ENCODE data around the gene CENPE. TPM values are rescaled to one million over a fixed set of nuclear protein-coding genes. Genes with fewer than 3 reads are reported as not detected.

Gene CENPE
- total RNA-seq, 1 experiment from 2014 or later: 38.1 TPM

GRCh38 chr4:103118166-103118565, 80.0 kb downstream of the CENPE start:
- WGBS (ENCODE audit: extremely low coverage, insufficient read length, low lambda C conversion rate): no CpG with 5 or more reads among the region's 1 CpG
- no peak overlapping the region for H3K9ac ChIP-seq (ENCODE audit: extremely low read depth, insufficient read length, low read length)
- no peak overlapping the region for H2AFZ ChIP-seq (ENCODE audit: low read length)
- DNase-seq: no peak
- no peak overlapping the region for H3K18ac ChIP-seq (ENCODE audit: insufficient read length, low read depth, low read length)
- no peaks in the 10 kb centered on the region for H3K4me1 Mint-ChIP-seq
- H3K23me2 ChIP-seq (ENCODE audit: insufficient read length, low read depth, low read length, poor library complexity, severe bottlenecking): no peaks in the 10 kb centered on the region
- no peak overlapping the region for H2BK12ac ChIP-seq (ENCODE audit: insufficient read length, low read depth, low read length)
- H3K27ac ChIP-seq (ENCODE audit: insufficient read length, low read depth, low read length): no peak overlapping the region
- H3K14ac ChIP-seq (ENCODE audit: insufficient read depth, low read length): no peak overlapping the region
- no peaks in the 10 kb centered on the region for H3K4me1 ChIP-seq (ENCODE audit: insufficient read depth, low read length)
- H3K56ac ChIP-seq (ENCODE audit: insufficient read length, low read depth, low read length): no peak overlapping the region
- H4K91ac ChIP-seq (ENCODE audit: insufficient read length, low read depth, low read length): no peak overlapping the region
- no peak overlapping the region for H2BK20ac ChIP-seq (ENCODE audit: low read depth, low read length, poor library complexity, severe bottlenecking)
- H3K23ac ChIP-seq (ENCODE audit: insufficient read length, low read depth, low read length): no peak overlapping the region
- no peak overlapping the region for H3K4ac ChIP-seq (ENCODE audit: low read depth, low read length)
- no peak overlapping the region for H3T11ph ChIP-seq (ENCODE audit: low read length)
- no peak overlapping the region for H3K4me2 ChIP-seq (ENCODE audit: insufficient read depth, insufficient read length, low read length)
- no peak overlapping the region for H2AK5ac ChIP-seq (ENCODE audit: insufficient read length, low read length)
- no peaks in the 10 kb centered on the region for H3K27me3 Mint-ChIP-seq (ENCODE audit: low read depth)
- no peak overlapping the region for H2BK15ac ChIP-seq (ENCODE audit: low read depth, low read length)
- no peaks in the 10 kb centered on the region for H3K9me3 Mint-ChIP-seq
- no peak overlapping the region for H4K8ac ChIP-seq (replicated peaks; ENCODE audit: insufficient read length, low read depth, low read length)
- no peaks in the 10 kb centered on the region for H4K20me1 ChIP-seq (ENCODE audit: control insufficient read depth, insufficient read depth, insufficient read length)
- peaks cover 13 to 48% (median 39%) of the 10 kb centered on the region in 3 experiments; a peak in 6 of 7 replicates for H3K36me3 Mint-ChIP-seq (ENCODE audit: insufficient read depth in 1 of 3, low read depth in 3 of 3)
- H3K4me3 Mint-ChIP-seq: no peak overlapping the region
- no peak overlapping the region for H2BK5ac ChIP-seq (ENCODE audit: insufficient read length, low read length)
- H3K79me2 ChIP-seq (ENCODE audit: insufficient read depth, low read length): no peaks in the 10 kb centered on the region
- H3K27ac Mint-ChIP-seq: no peak overlapping the region
- no peak overlapping the region for H2BK120ac ChIP-seq (ENCODE audit: low read depth, low read length, poor library complexity, severe bottlenecking)
- H4K5ac ChIP-seq (ENCODE audit: insufficient read length, low read depth, low read length): no peak overlapping the region
- H3K9me3 ChIP-seq (ENCODE audit: control insufficient read depth, low read depth, low read length): no peaks in the 10 kb centered on the region
- TF ChIP-seq CTCF (conservative IDR thresholded peaks at IDR 0.05): no peak
- no peaks in the 10 kb centered on the region for H3K27me3 ChIP-seq (ENCODE audit: insufficient read depth, low read length)
- no peaks in the 10 kb centered on the region for H3K79me1 ChIP-seq (ENCODE audit: insufficient read depth, low read depth, low read length, poor library complexity, severe bottlenecking)

Measured in H9 (cell line).